HG02798 (cell line): ENCODE data around the gene MATN1.

Source experiments
- ATAC-seq: cut with Tn5 transposase; IDR thresholded peaks from one replicate; pipeline ENCODE4 v1.9.1; 2021; ENCODE audit warnings: mild to moderate bottlenecking; ENCODE audit not compliant: unreplicated experiment, poor library complexity

The MATN1 gene

GRCh38 chr1:30686236-30686935 lies 37.0 kb downstream of the MATN1 start:
- ATAC-seq: no peak

GRCh38 chr1:30685796-30686165 lies 37.6 kb downstream of the MATN1 start:
- ATAC-seq: no peak

- no peak for ATAC-seq
These were observed 38.2 kb downstream of the MATN1 start for GRCh38 chr1:30684881-30685795.

- no peak for ATAC-seq
These were observed 39.1 kb downstream of the MATN1 start for GRCh38 chr1:30684259-30684658.

- no peak for ATAC-seq
These were observed 39.7 kb downstream of the MATN1 start for GRCh38 chr1:30683699-30684098.

- ATAC-seq: no peak
These were observed 40.7 kb downstream of the MATN1 start for GRCh38 chr1:30682396-30683275.

- ATAC-seq: no peak
These were observed 41.6 kb downstream of the MATN1 start for GRCh38 chr1:30681782-30682181.

GRCh38 chr1:30680879-30681278 lies 42.5 kb downstream of the MATN1 start:
- no peak for ATAC-seq

- ATAC-seq: no peak
These were observed 43.0 kb downstream of the MATN1 start for GRCh38 chr1:30680429-30680828.

GRCh38 chr1:30679976-30680305 lies 43.4 kb downstream of the MATN1 start:
- ATAC-seq: no peak

GRCh38 chr1:30679201-30679975 lies 44.0 kb downstream of the MATN1 start:
- no peak for ATAC-seq

GRCh38 chr1:30678209-30678608 lies 45.2 kb downstream of the MATN1 start:
- no peak for ATAC-seq

GRCh38 chr1:30677471-30677870 lies 45.9 kb downstream of the MATN1 start:
- ATAC-seq: no peak

- no peak for ATAC-seq
These were observed 47.6 kb downstream of the MATN1 start for GRCh38 chr1:30675761-30676160.

- ATAC-seq: no peak
These were observed 48.1 kb downstream of the MATN1 start for GRCh38 chr1:30675289-30675688.

- ATAC-seq: no peak
These were observed 50.0 kb downstream of the MATN1 start for GRCh38 chr1:30673395-30673794.

- ATAC-seq: no peak
These were observed 50.7 kb downstream of the MATN1 start for GRCh38 chr1:30672661-30673060.

- no peak for ATAC-seq
These were observed 52.9 kb downstream of the MATN1 start for GRCh38 chr1:30670240-30671060.
